Left colon (tissue), 2 donors: ENCODE data around the gene TM7SF3. TPM values are rescaled to one million over a fixed set of nuclear protein-coding genes. Genes with fewer than 3 reads are reported as not detected.
"Not testable (repeated sequence)": the region's sequence is repeated elsewhere in the genome, so short reads cannot be mapped to it uniquely, and the experiment has no call there.

Source experiments
- ATAC-seq: fragments of 200-7000 bp; cut with Tn5 transposase; one replicate; pipeline ENCODE4 v1.9.1; 2020; ENCODE audit warnings: mild to moderate bottlenecking, moderate library complexity
- DNase-seq, 2 donors: peaks; one replicate each; pipeline ENCODE4 v3.0.0-alpha.2; 2020
- intact Hi-C, 2 donors: fragments of 100-400 bp; cut with DNase I in 1 of 2; cut with micrococcal nuclease in 1 of 2; formaldehyde crosslinking; loops; one replicate each; pipeline versions ENCODE4 v1.11.2 to v1.14.0; 2022; cut with DNase I, micrococcal nuclease
- total RNA-seq, 2 donors: library from RNA; stranded (reverse); fragmentation: NEBNext Ultra II Directional; extraction: Animal tissue kit (Norgen Biotek cat#: 25700); gene quantifications; one replicate each; pipeline ENCODE4 v1.2.1, GENCODE V29; 2021
- donor health status: DM: no; HTN: no; CAD: no.
- donor health status: DM: yes; HTN: yes; CAD: no.

Gene TM7SF3
- total RNA-seq, 2 donors from 2014 or later, result 45.2 to 48.3 TPM

DNA sequence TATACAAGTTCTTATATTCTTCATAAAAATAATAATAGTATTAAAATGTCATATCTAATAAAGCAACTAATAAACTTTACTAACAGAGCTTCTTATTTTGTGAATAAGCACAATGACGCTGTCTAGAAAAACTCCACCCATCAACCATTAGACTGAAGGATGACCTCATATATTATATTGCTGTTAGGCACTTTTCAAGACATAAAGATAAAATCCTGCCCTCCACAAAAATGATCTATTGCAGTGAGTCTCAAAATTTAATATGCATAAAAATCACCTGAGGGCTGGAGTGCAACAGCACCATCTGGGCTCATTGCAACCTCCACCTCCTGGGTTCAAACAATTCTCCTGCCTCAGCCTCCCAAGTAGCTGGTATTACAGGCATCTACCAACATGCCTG lies 20.1 kb downstream of the TM7SF3 start:
- DNase-seq (no peak), ATAC-seq (no peak)
- intact Hi-C loops, result no loop called here

DNA sequence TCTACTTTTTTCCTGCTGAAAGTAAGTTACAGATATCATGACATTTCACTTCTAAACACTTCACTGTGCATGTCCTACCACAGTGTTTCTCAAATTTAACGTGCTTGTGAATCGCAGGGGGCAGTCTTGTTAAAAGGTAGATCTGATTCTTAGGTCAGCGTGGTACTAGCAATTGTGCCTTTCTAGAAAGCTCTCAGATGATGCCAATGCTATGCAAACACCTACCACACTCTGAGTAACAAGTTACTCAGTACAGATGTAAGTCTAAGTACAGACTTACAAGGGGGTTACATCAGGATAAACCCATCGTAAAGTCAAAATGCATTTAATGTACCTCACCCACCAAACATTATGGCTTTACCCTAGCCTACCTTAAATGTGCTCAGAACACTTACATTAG lies 22.4 kb downstream of the TM7SF3 start:
- no peak for DNase-seq
- no peak for ATAC-seq
- intact Hi-C loops, result no loop called here

DNA sequence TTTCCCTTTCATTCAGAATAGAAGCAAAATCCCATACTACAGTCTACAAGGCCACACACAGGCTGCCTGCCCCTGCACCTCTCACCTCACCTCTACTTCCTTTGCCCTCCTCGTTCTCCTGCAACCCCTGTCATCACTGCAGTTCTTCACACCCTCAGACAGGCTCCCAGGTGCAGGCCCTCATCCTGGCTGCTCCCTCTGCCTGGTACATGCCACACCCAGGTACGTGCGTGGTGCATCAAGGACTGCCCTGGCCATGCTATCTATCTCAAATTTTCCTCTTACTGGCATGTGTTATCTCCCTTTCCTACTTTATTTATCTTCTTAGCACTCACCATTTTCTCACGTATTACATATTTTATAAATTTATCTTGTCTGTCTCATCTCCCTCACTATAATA lies 24.3 kb downstream of the TM7SF3 start:
- ATAC-seq, result no peak
- intact Hi-C loops, result no loop called here
- DNase-seq, result no peak

DNA sequence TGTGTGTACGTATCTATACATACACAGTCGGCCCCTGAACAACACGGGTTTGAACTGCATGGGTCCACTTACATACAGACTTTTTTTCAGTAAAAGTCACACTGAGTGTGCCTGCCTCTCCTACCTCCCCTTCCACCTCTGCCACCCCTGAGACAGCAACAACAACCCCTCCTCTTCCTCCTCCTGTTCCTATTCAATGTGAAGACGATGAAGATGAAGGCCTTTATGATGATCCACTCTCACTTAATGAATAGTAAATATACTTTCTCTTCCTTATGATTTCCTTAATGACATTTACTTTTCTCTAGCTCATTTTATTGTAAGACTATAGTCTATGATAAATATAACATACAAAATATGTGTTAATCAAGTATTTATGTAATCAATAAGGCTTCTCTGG lies 25.5 kb downstream of the TM7SF3 start:
- no peak for ATAC-seq
- intact Hi-C loops, result no loop called here
- DNase-seq, result no peak

DNA sequence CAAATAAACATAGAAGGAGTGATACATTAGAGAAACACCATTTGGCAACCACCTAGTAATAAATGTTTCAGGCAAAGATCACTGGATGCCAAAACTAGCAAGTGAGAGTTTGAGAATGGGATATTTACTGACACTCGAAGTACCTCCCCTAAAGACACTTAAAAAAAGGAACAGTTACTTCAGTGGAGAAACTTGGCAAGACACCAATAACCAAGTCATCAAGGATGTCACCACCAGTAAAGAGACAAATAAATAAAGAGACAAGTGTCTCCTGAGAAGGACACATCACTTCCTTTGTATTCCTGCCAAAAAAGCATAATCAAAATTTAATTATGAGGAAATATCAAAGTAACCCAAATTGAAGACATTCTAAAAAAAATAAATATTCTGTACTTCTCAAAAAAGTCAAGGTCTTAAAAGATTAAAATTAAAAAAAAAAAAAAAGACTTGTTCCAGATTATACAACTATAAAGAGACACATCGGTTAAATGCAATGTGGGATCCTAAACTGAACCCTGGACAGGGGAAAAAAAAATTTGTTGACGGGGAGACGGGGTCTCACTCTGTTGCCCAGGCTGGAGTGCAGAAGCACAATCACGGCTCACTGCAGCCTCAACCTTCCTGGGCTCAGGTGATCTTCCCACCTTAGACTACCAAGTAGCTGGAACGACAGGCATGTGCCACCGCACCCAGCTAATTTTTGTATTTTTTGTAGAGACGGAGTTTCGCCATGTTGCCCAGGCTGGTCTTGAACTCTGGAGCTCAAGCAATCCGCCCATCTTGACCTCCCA lies 26.4 kb downstream of the TM7SF3 start:
- intact Hi-C loops, result no loop called here
- DNase-seq, result no peak
- no peak for ATAC-seq

DNA sequence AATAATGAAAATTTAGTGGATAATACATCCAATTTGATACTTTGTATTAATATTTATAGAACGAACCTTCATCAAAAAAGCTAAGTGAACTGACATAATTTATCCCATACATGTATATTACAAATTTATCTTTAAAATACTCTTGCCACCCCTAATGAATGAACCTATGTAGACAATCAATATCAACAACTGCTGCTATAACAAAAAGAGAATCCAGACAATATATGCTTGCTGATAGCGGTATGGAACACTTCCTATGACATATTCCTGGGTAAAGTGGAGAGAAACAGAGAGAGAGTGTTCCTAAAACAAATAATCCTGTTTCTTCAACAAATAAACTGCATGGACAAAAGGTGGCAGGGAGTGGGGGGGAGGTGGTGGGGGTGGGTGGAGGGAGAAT lies 31.3 kb downstream of the TM7SF3 start:
- DNase-seq, result no peak
- intact Hi-C loops, result no loop called here
- ATAC-seq, result no peak

DNA sequence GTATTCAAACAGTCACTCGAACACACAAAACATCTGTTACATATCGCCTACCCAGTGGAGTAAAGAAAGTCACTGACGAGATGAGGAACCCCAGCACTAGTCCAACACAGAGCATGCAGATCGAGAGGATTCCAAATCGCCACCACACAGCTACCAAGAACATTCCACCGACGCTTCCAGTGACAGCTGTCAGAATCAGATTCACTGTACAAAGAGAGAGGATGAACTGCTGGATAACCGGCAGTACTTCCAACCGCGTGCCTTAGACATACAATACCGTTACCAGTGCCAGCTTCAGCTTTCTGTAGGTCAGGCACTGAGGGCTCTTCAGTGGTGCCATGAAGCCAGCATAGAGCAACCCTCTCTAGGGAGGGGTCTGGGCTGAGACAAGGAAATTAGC lies 34.5 kb downstream of the TM7SF3 start:
- ATAC-seq (no peak), DNase-seq (no peak)
- intact Hi-C loops, result no loop called here

DNA sequence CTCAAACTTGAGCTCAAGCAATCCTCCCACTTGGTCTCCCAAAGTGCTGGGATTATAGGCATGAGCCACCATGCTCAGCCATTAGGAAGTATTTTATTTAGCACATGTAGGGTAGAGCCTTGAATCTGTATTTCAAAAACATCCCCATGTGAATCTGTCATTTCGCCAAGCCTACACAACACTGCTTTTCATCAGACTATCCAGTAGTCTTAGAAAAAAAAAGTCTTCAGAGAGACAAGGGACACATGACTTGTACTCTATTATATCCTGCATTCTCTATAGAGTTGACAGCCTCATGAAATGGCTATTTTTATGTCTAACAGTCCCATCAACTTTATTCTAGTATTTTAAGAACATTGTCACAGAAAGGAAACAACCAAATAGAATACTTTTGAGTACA lies 35.4 kb downstream of the TM7SF3 start:
- DNase-seq (no peak), ATAC-seq (no peak)
- intact Hi-C loops, result no loop called here

DNA sequence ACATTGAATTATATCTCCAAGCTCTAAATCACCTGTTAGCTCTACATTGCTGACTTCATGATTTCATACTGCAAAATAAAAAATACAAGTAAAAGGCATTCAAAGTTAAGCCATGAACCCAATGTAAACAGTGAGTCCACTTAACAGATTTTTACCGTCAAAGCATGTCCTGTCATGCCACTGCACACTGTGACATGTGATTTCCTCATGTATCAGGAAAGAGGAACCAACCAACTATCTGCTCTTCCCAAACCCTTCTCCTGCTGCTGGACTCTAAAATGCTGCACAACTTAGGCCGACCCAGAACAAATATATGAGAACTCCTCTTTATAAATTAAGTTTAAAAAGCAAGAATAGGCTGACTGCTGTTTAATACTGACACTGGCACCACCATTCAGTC lies 37.5 kb downstream of the TM7SF3 start:
- intact Hi-C loops, result no loop called here
- ATAC-seq (no peak), DNase-seq (no peak)

DNA sequence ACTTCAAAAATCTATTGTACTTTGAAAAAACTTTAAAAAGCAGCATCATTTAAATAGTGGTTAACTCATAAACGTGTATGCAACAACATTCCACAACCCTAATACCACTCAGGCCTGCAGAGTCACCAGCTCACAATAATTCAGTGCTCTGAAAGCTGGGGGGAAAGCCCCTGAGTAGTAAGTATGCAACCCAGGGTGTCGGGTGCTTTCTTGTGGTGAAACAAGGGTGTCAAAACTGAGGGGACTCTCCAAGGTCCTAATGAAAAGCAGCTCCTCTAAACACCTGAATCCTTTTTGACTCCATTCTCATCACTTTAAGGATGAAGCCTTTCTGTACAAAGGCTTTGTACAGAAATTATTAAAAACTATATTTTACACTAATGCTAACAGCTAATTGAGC lies 42.2 kb downstream of the TM7SF3 start:
- intact Hi-C loops, result no loop called here
- no peak for DNase-seq
- no peak for ATAC-seq

DNA sequence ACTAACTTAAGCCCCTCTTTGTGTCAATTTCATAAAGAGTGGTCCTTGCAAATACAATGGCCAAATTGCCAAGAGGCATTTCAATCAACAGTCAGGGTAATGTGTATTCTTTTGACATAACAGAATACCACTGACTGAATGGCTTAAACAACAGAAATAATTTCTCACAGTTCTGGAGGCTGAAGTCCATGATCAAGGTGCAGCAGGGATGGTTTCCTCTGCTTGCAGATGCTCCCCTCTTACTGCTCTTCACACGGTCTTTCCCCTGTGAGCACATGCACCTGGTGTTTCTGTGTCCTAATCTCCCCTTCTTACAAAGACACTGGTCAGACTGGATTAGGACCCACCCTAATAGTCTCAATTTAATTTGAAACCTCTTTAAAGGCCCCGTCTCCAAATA lies 44.0 kb downstream of the TM7SF3 start:
- ATAC-seq (no peak), DNase-seq (no peak)
- intact Hi-C loops, result no loop called here

DNA sequence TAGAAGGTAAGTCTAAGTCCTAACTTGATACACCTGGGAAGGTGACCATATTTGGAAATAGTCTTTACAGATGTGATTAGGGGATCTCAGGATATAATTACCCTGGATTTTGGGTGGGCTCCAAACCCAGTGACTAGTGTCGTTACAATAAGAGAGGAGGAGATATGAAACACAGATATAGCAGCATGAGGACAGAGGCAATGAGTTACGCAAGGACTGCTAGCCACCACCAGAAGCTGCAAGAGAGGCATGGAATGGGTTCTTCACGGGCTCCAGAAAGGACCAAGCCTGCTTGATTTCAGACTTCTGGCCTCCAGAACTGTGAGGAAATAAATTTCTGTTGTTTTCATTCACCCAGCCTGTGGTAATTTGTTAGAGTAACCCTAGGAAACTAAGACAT lies 47.3 kb downstream of the TM7SF3 start:
- DNase-seq, result no peak
- intact Hi-C loops, result no loop called here
- no peak for ATAC-seq

DNA sequence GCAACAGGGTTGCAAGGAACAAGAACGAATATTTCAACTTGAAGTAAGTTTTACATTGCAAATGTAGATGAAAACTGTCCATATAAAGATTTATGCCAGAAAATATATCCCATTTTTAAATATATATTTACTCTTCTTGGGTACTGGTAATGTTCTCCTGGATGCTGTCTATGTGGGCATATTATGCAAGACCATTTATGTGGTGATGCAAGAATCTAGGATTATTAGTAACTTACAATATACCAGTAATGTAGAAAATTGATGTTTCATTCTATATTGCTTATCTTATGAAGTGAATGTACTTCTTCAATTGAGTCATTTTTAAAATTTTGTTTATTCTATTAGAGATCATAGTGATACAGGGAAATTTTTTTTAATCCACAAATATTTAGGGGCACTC lies 50.8 kb downstream of the TM7SF3 start:
- ATAC-seq (no peak), DNase-seq (no peak)
- intact Hi-C loops, result no loop called here

DNA sequence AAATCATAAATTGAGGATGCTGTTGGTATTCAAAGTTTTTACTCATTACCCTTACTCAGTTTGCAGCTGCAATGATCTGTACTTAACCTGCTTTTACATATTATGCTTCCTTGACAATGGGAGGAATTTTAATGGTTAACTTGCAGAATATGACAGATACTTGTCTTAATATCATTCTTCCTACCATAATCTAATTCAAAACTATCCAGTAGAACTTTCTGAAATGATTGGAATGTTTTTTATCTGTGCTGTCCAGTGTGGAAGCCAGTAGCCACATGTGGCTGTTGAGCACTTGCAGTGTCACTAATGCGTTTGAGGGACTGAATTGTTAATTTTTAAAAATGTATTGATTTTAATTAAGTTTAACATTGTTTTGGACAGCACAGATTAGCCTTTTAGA lies 52.4 kb downstream of the TM7SF3 start:
- intact Hi-C loops, result no loop called here
- no peak for ATAC-seq
- DNase-seq, result no peak

DNA sequence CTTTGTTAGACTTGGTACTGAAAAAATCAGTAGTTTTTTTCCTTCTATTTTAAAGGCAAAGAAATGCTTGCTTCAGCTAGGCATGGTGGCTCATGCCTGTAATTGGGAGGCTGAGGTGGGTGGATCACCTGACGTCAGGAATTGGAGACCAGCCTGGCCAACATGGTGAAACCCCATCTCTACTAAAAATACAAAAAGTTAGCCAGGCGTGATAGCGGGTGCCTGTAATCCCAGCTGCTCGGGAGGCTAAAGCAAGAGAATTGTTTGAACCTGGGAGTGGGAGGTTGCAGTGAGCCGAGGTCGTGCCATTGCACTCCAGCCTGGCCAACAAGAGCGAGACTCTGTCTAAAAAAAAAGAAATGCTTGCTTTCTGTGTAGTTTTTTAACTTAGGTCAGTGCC lies 52.8 kb downstream of the TM7SF3 start:
- DNase-seq, intact Hi-C loops, ATAC-seq: not testable (repeated sequence)

DNA sequence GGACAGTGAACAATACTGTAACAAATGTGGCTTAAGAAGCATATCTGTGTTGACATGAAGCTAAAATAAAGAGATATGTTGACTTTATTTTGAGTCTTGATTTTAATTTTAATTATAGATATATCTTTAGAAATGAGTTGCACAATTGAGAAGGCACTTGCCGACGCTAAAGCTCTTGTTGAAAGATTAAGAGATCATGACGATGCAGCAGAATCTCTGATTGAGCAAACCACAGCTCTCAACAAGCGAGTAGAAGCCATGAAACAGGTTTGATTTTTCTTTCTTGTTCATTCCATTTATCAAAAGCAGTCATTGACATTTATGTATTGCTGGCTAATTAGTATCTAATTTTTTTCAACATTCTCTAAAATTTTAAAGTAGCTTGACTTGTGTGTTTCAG lies 60.2 kb downstream of the TM7SF3 start:
- intact Hi-C loops, result no loop called here
- DNase-seq, result no peak
- no peak for ATAC-seq

DNA sequence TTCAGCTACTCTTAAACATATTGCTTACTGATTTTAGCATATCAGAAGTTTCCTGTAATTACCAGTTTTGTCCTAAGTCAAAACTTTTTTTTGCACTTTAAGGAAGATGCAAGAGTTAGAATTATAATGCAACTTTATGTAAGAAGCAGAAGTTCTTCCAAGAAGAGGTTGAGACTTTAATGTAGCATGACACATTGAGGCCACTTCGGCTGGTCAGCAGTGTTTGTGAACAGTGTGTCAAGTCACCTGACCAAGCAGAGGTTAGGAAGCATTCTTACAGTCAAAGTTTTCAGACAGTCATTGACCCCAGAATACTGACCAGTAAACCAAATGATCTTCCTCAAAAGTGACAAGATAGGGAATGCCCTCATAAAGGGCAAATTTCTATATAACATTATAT lies 60.7 kb downstream of the TM7SF3 start:
- ATAC-seq (no peak), DNase-seq (no peak)
- intact Hi-C loops, result no loop called here

DNA sequence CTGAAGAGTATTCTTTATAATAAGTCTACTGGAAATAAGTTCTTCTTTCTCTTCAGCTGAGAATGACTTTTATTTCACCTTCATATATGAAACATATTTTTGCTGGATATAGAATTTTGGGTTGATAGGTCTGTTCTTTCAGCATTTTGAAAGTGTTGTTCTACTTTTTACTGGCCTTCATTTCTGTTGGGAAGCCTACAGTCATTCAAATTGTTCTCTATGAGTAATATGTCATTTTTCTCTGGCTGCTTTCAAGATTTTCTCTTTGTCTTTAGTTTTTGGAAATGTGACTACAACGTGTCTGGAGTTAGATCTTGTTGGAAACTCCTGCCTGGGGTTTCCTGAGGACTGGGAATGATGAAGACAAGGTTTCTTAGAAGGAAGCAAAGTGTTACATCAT lies 65.9 kb downstream of the TM7SF3 start:
- intact Hi-C loops, result no loop called here
- ATAC-seq, result no peak
- no peak for DNase-seq

DNA sequence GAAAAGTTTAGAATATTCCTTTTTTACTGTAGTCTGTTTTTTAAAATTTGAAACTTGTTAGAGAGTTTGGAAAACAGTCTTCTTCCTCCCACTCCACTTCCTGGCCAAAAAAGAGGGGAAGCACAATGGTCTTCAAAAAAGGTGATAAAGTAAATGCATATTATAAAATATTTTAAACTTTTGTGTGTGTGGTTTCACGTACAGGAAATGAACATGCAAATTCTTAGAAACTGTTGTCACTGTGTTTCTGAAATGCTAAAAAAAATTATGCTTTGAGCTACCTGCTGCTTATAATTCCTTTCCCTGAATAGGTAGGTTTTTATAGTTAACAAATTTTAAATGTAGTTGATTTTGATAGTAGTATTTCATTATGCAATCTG lies 73.0 kb downstream of the TM7SF3 start:
- intact Hi-C loops, result no loop called here
- ATAC-seq (no peak), DNase-seq (no peak)

DNA sequence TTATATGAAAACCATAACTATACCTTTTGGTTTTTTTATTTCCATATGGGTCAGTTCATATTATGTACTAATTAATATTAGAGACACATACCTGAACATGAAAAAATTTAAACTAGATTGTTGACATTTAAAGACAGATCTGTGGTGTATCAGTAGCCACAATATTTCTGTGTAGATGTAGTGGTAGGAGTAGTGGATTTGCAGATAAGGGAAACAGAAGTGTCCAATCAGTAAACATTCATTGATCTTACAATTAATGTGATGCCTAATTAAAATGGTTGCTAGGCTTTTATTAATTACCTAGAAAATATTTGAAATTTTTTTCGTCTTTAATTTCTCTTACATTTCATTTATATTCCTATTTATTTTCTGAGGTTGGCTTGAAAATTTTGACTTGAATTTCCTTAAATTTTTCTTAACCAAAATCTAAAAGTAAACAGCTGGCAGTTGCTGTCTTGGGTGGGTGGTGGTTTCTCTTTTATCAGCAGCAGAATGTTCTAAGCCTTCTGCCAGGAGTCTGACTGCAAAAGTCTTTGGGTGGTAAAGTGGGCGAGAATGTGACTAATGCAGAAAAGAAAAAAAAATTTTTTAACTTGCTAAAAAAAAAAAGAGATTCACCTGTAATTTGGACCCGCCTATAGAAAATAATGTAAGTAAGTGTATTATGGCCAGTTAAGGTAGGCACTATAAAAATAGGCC lies 73.5 kb downstream of the TM7SF3 start:
- intact Hi-C loops, result no loop called here
- ATAC-seq, result no peak
- no peak for DNase-seq

DNA sequence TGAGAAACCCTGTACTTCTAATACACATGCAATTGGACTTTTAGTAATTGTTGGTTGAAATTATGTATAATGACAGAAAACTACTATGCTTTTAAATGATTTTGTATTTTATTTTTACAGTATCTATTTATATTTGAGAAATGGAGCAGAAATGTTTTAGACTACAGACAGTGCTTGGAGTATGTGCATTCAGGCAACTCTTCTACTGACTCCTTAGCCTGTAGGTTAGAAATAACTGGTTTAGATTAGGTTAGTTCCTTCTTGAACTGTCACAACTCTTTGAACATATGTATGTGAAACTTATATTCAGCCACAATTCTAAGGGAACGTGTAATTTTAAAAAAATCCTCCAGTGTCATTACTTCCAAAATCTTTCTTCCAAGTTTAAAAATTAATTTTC lies 74.2 kb downstream of the TM7SF3 start:
- intact Hi-C loops, result loop anchor here in 1 of 2 donors (5.0 kb wide), 1 partner anchor 72 kb away; the partner anchor contains the start of gene TM7SF3
- DNase-seq (no peak), ATAC-seq (no peak)
